ES-I3 (cell line): ENCODE measurements around the gene NUTM2E.
"Not testable (repeated sequence)": the region's sequence is repeated elsewhere in the genome, so short reads cannot be mapped to it uniquely, and the experiment has no call there.

Experiments
- H3K36me3 ChIP-seq: 2 replicates; pipeline ENCODE4 v1.6.1; 2013; ENCODE audit warnings: mild to moderate bottlenecking, low read length, control low read depth, moderate library complexity; ENCODE audit not compliant: insufficient read depth
- H3K4me1 ChIP-seq: 2 replicates; pipeline ENCODE4 v1.6.1; 2013; ENCODE audit warnings: mild to moderate bottlenecking, control low read depth, low read length; ENCODE audit not compliant: insufficient read depth
- H3K9ac ChIP-seq: 2 replicates; pipeline ENCODE4 v1.6.1; 2013; ENCODE audit warnings: low read depth, mild to moderate bottlenecking, low read length, moderate library complexity
- H3K9me3 ChIP-seq: 2 replicates; pipeline ENCODE4 v1.6.1; 2013; ENCODE audit warnings: mild to moderate bottlenecking, low read length, moderate library complexity; ENCODE audit not compliant: control insufficient read depth, insufficient read depth

Gene NUTM2E, protein sequence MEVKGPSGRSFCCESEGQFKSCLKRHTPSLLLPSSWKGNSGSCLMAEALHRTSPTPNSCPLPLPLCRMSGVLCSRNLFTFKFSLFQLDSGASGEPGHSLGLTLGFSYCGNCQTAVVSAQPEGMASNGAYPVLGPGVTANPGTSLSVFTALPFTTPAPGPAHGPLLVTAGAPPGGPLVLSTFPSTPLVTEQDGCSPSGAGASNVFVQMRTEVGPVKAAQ (N-terminal part only)

DNA sequence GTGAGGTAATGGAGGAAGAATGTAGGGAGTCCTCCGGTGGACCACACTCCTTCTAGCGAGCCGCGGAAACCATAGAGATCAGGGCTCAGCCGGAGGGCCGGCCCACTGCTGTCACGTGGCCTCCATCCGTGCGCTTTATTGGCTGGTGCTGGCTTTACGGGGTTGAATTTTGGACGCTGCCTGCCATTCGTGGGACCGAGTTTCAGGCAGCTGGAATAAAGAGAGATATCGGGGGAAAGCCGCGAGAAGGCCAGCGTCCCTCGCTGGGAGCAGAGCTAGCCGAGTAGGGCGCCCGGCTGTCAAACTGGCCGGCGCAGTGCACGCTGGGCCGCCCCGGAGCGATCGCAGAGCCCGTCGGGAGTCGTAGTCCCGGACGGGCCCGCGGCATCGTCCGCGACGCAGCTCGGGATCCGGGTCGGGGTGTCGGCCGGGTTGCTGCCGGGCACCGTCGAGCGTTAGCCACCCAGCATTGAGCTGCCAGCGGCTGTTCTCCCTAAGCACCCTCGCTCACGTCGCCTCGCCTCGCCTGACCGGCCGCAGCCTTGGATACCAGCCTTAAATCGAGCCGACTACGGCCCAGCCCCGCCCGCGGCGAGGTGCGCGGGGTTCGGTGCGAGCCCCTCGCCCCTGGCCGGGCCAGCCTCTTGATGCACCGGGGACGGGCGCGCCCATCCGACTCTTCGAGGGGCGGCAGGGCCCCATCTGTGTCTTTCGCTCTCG lies at the start of gene NUTM2E:
NUTM2E (plus strand) TSS at position 244 of the 720 bp plus-strand sequence. CDS start 15,002 bp downstream, outside the sequence.
- not testable (repeated sequence) for H3K4me1 ChIP-seq, H3K36me3 ChIP-seq, H3K9me3 ChIP-seq
- H3K9ac ChIP-seq: peak within 1 kb of the TSS; percentile 44; the same call in 1 of the 2 replicates

GRCh38 chr10:79777997-79778396 lies 48.5 kb upstream of the NUTM2E start:
- H3K9ac ChIP-seq, H3K36me3 ChIP-seq, H3K4me1 ChIP-seq, H3K9me3 ChIP-seq: not testable (repeated sequence)

DNA sequence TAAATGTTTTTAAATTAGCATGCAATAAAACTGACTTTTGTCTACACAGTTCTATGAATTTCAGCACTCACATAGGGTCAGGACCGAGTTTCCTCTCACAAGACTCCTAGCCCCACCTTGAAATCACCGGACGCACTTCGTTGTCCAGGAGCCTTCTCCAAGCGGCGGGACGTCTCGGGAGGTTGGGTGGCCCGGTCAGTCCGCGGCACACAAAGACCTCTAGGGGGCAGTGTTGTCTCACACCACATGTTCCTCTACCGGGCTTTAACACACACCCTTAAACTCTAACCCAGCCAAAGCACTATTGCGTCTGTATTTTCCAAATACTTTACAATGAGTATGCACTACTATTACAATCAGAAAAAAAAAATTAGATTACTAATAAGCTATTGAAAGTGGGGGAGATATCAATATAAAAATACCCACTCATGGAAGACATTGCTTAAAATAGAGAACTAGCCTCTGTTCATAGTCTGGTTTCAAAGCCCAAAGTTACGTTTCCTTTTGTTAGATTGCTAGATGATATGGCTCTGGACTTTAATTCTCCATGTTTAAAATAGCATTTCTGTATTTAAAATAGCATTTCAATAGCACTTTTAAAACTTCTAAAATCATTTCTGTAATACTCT lies 47.1 kb upstream of the NUTM2E start:
- not testable (repeated sequence) for H3K9ac ChIP-seq, H3K36me3 ChIP-seq, H3K4me1 ChIP-seq, H3K9me3 ChIP-seq

DNA sequence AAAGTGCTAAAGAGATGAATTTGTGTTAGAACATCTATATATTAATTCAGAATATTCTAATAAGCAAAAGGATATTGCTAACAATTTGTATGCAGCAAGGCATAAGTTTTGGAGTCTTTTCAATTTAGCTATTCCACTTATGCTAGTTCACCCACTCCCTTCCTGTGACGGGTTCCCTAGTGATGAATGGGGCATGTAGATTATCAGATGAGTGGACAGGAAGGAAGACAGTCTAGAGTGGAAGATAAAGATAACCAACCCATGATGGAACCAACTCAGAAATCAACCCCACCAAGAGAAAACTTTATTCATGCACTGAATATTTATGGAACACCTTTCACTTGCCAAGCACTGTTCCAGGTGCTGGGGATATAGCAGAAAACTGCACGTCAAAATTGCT lies 46.5 kb upstream of the NUTM2E start:
- H3K9me3 ChIP-seq, H3K4me1 ChIP-seq, H3K9ac ChIP-seq, H3K36me3 ChIP-seq: not testable (repeated sequence)

GRCh38 chr10:79781584-79781983 lies 45.0 kb upstream of the NUTM2E start:
- not testable (repeated sequence) for H3K36me3 ChIP-seq, H3K9ac ChIP-seq, H3K4me1 ChIP-seq, H3K9me3 ChIP-seq

- not testable (repeated sequence) for H3K9me3 ChIP-seq, H3K9ac ChIP-seq, H3K4me1 ChIP-seq, H3K36me3 ChIP-seq
Observed at GRCh38 chr10:79787455-79787952, 39.0 kb upstream of the NUTM2E start.

- H3K9me3 ChIP-seq, H3K9ac ChIP-seq, H3K36me3 ChIP-seq, H3K4me1 ChIP-seq: not testable (repeated sequence)
Observed at GRCh38 chr10:79789351-79789750, 37.2 kb upstream of the NUTM2E start.

DNA sequence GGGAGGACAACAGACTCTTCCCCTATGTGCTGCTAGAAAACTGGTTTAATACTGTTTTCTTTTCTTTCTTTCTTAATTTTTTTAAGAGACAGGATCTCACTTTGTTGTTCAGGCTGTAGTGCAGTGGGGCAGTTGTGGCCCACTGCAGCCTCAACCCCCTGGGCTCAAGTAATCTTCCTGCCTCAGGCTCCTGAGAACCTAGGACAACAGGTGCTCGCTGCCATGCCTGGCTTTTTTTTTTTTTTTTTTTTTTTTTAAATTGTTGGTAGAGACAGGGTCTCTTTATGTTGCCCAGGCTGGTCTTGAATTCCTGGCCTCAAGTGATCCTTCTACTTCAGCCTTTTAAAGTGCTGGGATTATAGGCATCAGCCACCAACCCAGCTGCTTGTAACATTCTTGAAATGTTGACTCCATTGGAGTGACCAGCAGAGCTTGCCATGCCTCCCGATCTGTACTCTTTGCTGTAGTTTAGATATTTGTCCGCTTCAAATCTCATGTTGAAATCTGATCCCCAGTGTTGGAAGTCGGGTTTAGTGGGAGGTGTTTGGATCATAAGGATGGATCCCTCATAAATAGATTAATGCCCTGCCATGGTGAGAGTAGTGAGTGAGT lies 34.5 kb upstream of the NUTM2E start:
- H3K9ac ChIP-seq, H3K36me3 ChIP-seq, H3K9me3 ChIP-seq, H3K4me1 ChIP-seq: not testable (repeated sequence)

DNA sequence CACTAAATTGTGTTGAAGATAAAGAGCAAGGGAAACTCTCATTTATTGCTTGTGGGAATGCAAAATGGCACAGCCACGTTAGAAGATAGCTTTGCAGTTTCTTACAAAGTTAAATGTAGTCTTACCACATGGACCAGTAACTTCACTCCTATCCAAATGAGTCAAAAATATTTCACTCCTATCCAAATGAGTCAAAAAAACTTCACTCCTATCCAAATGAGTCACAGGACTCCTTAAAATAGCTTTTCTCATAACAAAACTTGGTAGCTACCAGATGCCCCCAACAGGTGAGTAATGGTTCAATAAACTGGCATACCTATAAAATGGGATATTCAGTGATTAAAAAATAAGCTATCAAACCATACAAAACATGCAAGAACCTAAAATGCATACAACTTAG lies 27.2 kb upstream of the NUTM2E start:
- not testable (repeated sequence) for H3K9ac ChIP-seq, H3K4me1 ChIP-seq, H3K9me3 ChIP-seq, H3K36me3 ChIP-seq

DNA sequence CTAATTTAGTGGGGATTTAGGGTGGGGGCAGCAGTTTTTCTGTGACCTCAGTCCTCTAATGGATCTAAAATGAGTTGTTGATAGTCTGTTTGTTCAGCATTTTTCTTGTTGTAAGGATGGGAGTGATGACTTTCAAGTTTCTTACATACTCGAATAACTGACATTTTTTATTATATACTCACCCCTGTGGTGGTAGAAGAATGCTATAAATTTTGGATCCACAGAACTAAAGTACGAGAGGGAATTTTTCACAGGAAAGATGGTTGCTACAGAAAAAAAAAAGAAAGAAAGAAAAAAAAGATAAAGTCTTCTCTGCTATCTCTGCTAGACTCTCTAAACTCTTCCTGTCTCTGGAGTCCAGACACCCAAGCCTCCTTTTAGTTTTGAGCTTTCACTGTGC lies 20.7 kb upstream of the NUTM2E start:
- not testable (repeated sequence) for H3K9ac ChIP-seq, H3K36me3 ChIP-seq, H3K4me1 ChIP-seq, H3K9me3 ChIP-seq

DNA sequence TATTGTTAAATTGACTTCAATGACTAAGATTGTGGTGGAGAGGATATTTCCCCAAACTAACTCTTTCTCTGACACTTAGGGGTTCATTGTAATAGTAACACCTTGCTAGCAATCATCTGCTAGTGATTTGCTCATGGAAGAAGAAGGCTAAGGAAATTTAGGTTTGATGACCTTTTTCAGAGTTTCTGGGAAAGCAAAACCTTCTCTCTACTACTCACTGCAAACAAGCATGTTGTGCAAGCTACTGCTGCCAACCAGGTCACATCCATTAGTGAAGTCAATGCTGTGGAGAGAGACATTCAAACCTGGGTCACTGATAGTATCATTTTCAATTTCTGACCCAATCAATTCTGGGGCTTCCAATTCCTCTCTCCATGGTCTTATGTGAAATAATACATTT lies 14.6 kb upstream of the NUTM2E start:
- H3K4me1 ChIP-seq, H3K9ac ChIP-seq, H3K36me3 ChIP-seq, H3K9me3 ChIP-seq: not testable (repeated sequence)

- H3K36me3 ChIP-seq, H3K9ac ChIP-seq, H3K9me3 ChIP-seq, H3K4me1 ChIP-seq: not testable (repeated sequence)
Observed at GRCh38 chr10:79816290-79816689, 10.2 kb upstream of the NUTM2E start.

GRCh38 chr10:79823387-79823786 lies 3.2 kb upstream of the NUTM2E start:
- H3K9ac ChIP-seq, H3K36me3 ChIP-seq: not testable (repeated sequence)

GRCh38 chr10:79825587-79826011 lies 940 bp upstream of the NUTM2E start:
- H3K4me1 ChIP-seq, H3K36me3 ChIP-seq, H3K9me3 ChIP-seq: not testable (repeated sequence)
- H3K9ac ChIP-seq: peak overlapping the region; percentile 44; the same call in 1 of the 2 replicates

More at GRCh38 chr10:79823387-79823786, 3.2 kb upstream of the NUTM2E start:
- H3K4me1 ChIP-seq, H3K9me3 ChIP-seq: not testable (repeated sequence)

DNA sequence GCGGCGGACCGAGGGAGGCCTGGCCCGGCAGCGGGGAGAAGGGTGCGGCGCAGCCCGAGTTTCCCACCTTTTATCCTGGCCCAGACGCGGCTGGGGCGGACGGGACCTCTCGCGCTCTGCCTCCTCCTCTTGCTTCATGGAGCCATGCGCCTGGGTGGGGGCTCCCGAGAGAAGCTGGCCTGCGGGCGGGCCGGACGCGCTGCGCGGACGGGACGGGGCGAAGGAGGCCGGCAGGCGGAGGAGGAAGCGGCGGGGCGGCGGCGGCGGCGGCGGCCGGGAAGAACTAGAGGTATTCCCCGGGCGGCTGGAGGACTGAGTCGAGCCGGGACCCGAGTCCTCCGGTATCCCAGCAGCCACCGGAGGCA lies 426 bp upstream of the NUTM2E start:
- not testable (repeated sequence) for H3K4me1 ChIP-seq, H3K36me3 ChIP-seq, H3K9me3 ChIP-seq, H3K9ac ChIP-seq
